Naive thymus-derived CD8-positive, alpha-beta T cell (primary cell): ENCODE measurements around the gene KLF7. TPM values are rescaled to one million over a fixed set of nuclear protein-coding genes. Genes with fewer than 3 reads are reported as not detected.

ENCODE experiments used
- ATAC-seq, 2 donors: fragments of 150-1000 bp; cut with Tn5 transposase in 1 of 2; sonication (Bioruptor Pico), chemical (Tn5 transposase) in 1 of 2; 1 replicate in 1 of 2; 2 replicates in 1 of 2; pipeline ENCODE4 v1.10.0; 2021; ENCODE audit warnings: mild to moderate bottlenecking in 2 of 2, moderate library complexity in 2 of 2
- POLR2A ChIA-PET: fragments of 350-600 bp; sonication (Branson Sonifier 250); formaldehyde crosslinking; loops from one replicate; lab custom pipeline; 2021; ENCODE audit warnings: antibody characterized with exemption; lab: Charles Lee
- DNase-seq, 10 donors: peaks; one replicate each; pipeline versions ENCODE4 v3.0.0 to v3.0.0-alpha.2; 2020 to 2022
- H3K27ac Mint-ChIP-seq, 10 donors: one replicate each; pipeline ENCODE4 v1.8.0; 2020 to 2022; ENCODE audit warnings: mild to moderate bottlenecking in 10 of 10, mixed read lengths in 10 of 10, moderate library complexity in 4 of 10, inconsistent platforms in 1 of 10
- H3K27me3 Mint-ChIP-seq, 5 donors: one replicate each; pipeline ENCODE4 v1.8.0; 2021 to 2022; ENCODE audit warnings: mixed read lengths in 5 of 5
- H3K36me3 Mint-ChIP-seq, 3 donors: one replicate each; pipeline ENCODE4 v1.8.0; 2020 to 2022; ENCODE audit warnings: mixed read lengths in 3 of 3, mild to moderate bottlenecking in 2 of 3, inconsistent platforms in 1 of 3
- H3K4me1 Mint-ChIP-seq, 4 donors: one replicate each; pipeline ENCODE4 v1.8.0; 2021 to 2022; ENCODE audit warnings: mixed read lengths in 4 of 4
- H3K4me3 Mint-ChIP-seq, 10 donors: one replicate each; pipeline ENCODE4 v1.8.0; 2020 to 2022; ENCODE audit warnings: mild to moderate bottlenecking in 10 of 10, mixed read lengths in 10 of 10, moderate library complexity in 6 of 10, inconsistent platforms in 1 of 10
- H3K9me3 Mint-ChIP-seq, 9 donors: one replicate each; pipeline ENCODE4 v1.8.0; 2020 to 2022; ENCODE audit warnings: mixed read lengths in 9 of 9, mild to moderate bottlenecking in 3 of 9, inconsistent platforms in 1 of 9, moderate library complexity in 1 of 9
- microRNA-seq: library from miRNA; unstranded; fragments of <30 nt; microRNA quantifications from one replicate; pipeline ENCODE4 v1.2.0, GENCODE V29; 2022; ENCODE audit warnings: borderline microRNAs expressed
- polyA plus RNA-seq, 3 donors: library from polyadenylated mRNA; unstranded; fragments of 300-500 nt; fragmentation: Illumina TruSeq; gene quantifications; one replicate each; pipeline ENCODE4 v1.2.3, GENCODE V29; 2021
- total RNA-seq, 8 experiments: library from RNA in 2 of 8; stranded (reverse) in 2 of 8; gene quantifications; one replicate each; pipeline ENCODE4 v1.2.3 and lab custom pipeline; 2021 to 2026

The KLF7 gene
- total and polyA plus RNA-seq, 5 experiments from 2014 or later, result 15.2 to 89.2 (median 29.6) TPM

GRCh38 chr2:207035875-207036274, 129.9 kb downstream of the KLF7 start:
- POLR2A ChIA-PET, result no interaction called here
- Mint-ChIP-seq H3K36me3 (peaks cover 0 to 11% (median 8%) of the 10 kb centered on the region in 3 donors), H3K4me1 (no peaks in the 10 kb centered on the region), H3K27me3 (peaks cover 0 to 14% (median 2%) of the 10 kb centered on the region in 5 donors), H3K27ac (no peak overlapping the region), H3K4me3 (no peak overlapping the region), H3K9me3 (peaks cover 3 to 17% (median 11%) of the 10 kb centered on the region in 9 donors)
- ATAC-seq (no peak), DNase-seq (no peak)

GRCh38 chr2:207032490-207032889, 133.3 kb downstream of the KLF7 start:
- H3K4me3 Mint-ChIP-seq, result no peak overlapping the region
- peaks cover 3 to 17% (median 15%) of the 10 kb centered on the region in 9 donors for H3K9me3 Mint-ChIP-seq
- H3K4me1 Mint-ChIP-seq, result no peaks in the 10 kb centered on the region
- ATAC-seq (no peak), DNase-seq (no peak)
- POLR2A ChIA-PET, result no interaction called here
- no peak overlapping the region for H3K27ac Mint-ChIP-seq
- H3K36me3 Mint-ChIP-seq, result peaks cover 0 to 11% (median 8%) of the 10 kb centered on the region in 3 donors
- H3K27me3 Mint-ChIP-seq, result no peaks in the 10 kb centered on the region

Small RNA genes lying within 50 kb of the gene (microRNA-seq; reads per million reads assigned to microRNA genes)
- gene MIR2355 (6.8 reads per million, percentile 19 among the genes with 10 or more reads in this experiment), gene MIR7845 (2.1 reads per million)

Other genes starting within 250 kb of the KLF7 start
- not detected for gene CPO, start 226.4 kb downstream of the KLF7 start, total RNA-seq
- gene CPO, start 226.4 kb downstream of the KLF7 start, polyA plus RNA-seq, result not detected